ENCODE data around the gene BICD1. TPM values are rescaled to one million over a fixed set of nuclear protein-coding genes. Genes with fewer than 3 reads are reported as not detected.

Gene BICD1
- total and polyA plus RNA-seq, 4 donors, result 0.46 to 3.4 (median 1.1) TPM

DNA sequence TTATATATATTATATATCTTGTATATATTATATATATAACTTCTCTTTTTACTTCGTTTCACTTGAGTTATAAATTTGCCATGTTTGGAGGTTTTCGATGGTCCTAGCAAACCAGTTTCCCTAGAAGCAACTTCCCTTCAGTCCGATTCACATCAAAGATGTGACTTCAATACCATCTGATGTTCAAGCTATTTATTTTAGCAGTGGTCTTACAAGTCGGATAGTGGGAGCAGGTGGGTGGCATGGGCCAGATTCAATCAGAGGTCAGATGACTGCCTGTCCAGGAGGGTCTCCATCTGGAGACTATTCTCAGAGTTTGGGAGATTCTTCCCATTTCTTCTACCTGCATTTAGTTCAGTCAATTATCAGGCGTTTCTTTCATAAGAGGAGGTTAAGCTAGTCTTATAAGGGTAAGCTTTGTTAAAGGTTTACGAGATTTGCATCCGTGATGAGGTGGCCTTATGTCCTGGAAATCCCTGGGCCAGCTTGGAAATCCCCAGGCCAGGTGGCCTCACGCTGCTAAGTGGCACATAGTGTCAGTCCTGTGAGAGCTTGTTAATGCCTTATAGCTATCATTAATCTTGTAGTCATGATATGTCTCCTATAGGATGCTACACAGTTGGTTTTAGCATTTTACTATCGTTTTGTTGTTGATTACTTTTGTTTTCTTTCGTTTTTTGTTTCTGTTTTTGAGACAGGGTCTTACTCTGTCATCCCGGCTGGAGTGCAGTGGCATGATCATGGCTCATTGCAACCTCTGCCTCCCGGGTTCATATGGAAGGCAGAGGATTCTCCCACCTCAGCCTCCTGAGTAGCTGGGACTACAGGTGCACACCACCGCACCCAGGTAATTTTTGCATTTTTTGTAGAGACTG lies 145.8 kb downstream of the BICD1 start:
- TF ChIP-seq YY1 (IDR thresholded peaks at IDR 0.05), result no peak
- no peak for TF ChIP-seq JUND (IDR thresholded peaks at IDR 0.05)
- no peak for TF ChIP-seq FOXA1 (IDR thresholded peaks at IDR 0.05)
- no peak for TF ChIP-seq RXRA (IDR thresholded peaks at IDR 0.05)
- TF ChIP-seq FOXA2 (IDR thresholded peaks at IDR 0.05), result no peak
- no peak for TF ChIP-seq NR2F2 (IDR thresholded peaks at IDR 0.05)
- no peak for TF ChIP-seq TAF1 (conservative IDR thresholded peaks at IDR 0.05)
- TF ChIP-seq GABPA (IDR thresholded peaks at IDR 0.05 in 1 of 2, conservative IDR thresholded peaks at IDR 0.05 in 1 of 2), result no peak
- no peak for TF ChIP-seq CTCF (IDR thresholded peaks at IDR 0.05; ENCODE audit: low read depth, low read length, missing input control)
- TF ChIP-seq, protein P1, sequence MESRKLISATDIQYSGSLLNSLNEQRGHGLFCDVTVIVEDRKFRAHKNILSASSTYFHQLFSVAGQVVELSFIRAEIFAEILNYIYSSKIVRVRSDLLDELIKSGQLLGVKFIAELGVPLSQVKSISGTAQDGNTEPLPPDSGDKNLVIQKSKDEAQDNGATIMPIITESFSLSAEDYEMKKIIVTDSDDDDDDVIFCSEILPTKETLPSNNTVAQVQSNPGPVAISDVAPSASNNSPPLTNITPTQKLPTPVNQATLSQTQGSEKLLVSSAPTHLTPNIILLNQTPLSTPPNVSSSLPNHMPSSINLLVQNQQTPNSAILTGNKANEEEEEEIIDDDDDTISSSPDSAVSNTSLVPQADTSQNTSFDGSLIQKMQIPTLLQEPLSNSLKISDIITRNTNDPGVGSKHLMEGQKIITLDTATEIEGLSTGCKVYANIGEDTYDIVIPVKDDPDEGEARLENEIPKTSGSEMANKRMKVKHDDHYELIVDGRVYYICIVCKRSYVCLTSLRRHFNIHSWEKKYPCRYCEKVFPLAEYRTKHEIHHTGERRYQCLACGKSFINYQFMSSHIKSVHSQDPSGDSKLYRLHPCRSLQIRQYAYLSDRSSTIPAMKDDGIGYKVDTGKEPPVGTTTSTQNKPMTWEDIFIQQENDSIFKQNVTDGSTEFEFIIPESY (IDR thresholded peaks at IDR 0.05), result no peak
- TF ChIP-seq SP1 (IDR thresholded peaks at IDR 0.05), result no peak
- TF ChIP-seq MAX (IDR thresholded peaks at IDR 0.05), result no peak
- no peak for TF ChIP-seq HNF4G (IDR thresholded peaks at IDR 0.05)
- no peak for TF ChIP-seq EGR1 (IDR thresholded peaks at IDR 0.05; ENCODE audit: low read depth in 2 of 2)
- no peak for TF ChIP-seq REST (IDR thresholded peaks at IDR 0.05)
- Histone ChIP-seq H3K4me1 (ENCODE audit: control insufficient read depth in 4 of 4, insufficient read depth in 4 of 4, low read length in 3 of 4) (no peaks in the 10 kb centered on the region), H3K9ac (ENCODE audit: low read depth in 1 of 2, low read length in 2 of 2) (no peak overlapping the region), H3K4me3 (ENCODE audit: low read depth in 1 of 3, low read length in 3 of 3) (no peak overlapping the region), H3K27ac (ENCODE audit: low read depth in 1 of 2, low read length in 2 of 2) (no peak overlapping the region), H3K27me3 (ENCODE audit: control insufficient read depth in 4 of 4, insufficient read depth in 4 of 4, low read length in 3 of 4) (no peaks in the 10 kb centered on the region), H3K9me3 (ENCODE audit: control insufficient read depth in 4 of 4, low read length in 3 of 4) (peaks cover 0 to 3% (median 0%) of the 10 kb centered on the region in 4 donors), H3K36me3 (ENCODE audit: control insufficient read depth in 4 of 4, insufficient read depth in 3 of 4, low read depth in 1 of 4, low read length in 3 of 4) (no peaks in the 10 kb centered on the region)
- DNase-seq (ENCODE audit: low spot score), result no peak
- WGBS, result 95% methylated on average over 13 of the region's 13 CpGs
